GM21529 (cell line): ENCODE data around the gene TBX5.

Source experiments
- ATAC-seq: cut with Tn5 transposase; IDR thresholded peaks from one replicate; pipeline ENCODE4 v1.9.1; 2021; ENCODE audit not compliant: unreplicated experiment

The TBX5 gene

GRCh38 chr12:114405519-114406271 lies at the start of gene TBX5:
Gene TBX5, minus strand, starts transcription at chr12:114406144. Its CDS starts 2,246 bp downstream, at chr12:114403898.
- no peak for ATAC-seq

GRCh38 chr12:114451657-114452056 lies 45.7 kb upstream of the TBX5 start:
- no peak for ATAC-seq

- ATAC-seq: no peak
Observed at GRCh38 chr12:114450515-114451300, 44.8 kb upstream of the TBX5 start.

GRCh38 chr12:114450019-114450418 lies 44.1 kb upstream of the TBX5 start:
- no peak for ATAC-seq

GRCh38 chr12:114448618-114448933 lies 42.6 kb upstream of the TBX5 start:
- no peak for ATAC-seq

GRCh38 chr12:114447799-114448617 lies 42.1 kb upstream of the TBX5 start:
- no peak for ATAC-seq

- no peak for ATAC-seq
Observed at GRCh38 chr12:114447274-114447716, 41.4 kb upstream of the TBX5 start.

GRCh38 chr12:114445401-114446323 lies 39.7 kb upstream of the TBX5 start:
- ATAC-seq: no peak

GRCh38 chr12:114444422-114445279 lies 38.7 kb upstream of the TBX5 start:
- ATAC-seq: no peak

- ATAC-seq: no peak
Observed at GRCh38 chr12:114443607-114444421, 37.9 kb upstream of the TBX5 start.

- ATAC-seq: no peak
Observed at GRCh38 chr12:114442578-114442977, 36.6 kb upstream of the TBX5 start.

GRCh38 chr12:114441545-114441944 lies 35.6 kb upstream of the TBX5 start:
- ATAC-seq: no peak

GRCh38 chr12:114441039-114441383 lies 35.1 kb upstream of the TBX5 start:
- ATAC-seq: no peak

- no peak for ATAC-seq
Observed at GRCh38 chr12:114440270-114441038, 34.5 kb upstream of the TBX5 start.

GRCh38 chr12:114439817-114440216 lies 33.9 kb upstream of the TBX5 start:
- no peak for ATAC-seq

GRCh38 chr12:114439261-114439683 lies 33.3 kb upstream of the TBX5 start:
- no peak for ATAC-seq

GRCh38 chr12:114438635-114439256 lies 32.8 kb upstream of the TBX5 start:
- ATAC-seq: no peak

- ATAC-seq: no peak
Observed at GRCh38 chr12:114434341-114434740, 28.4 kb upstream of the TBX5 start.
